Mucosa of descending colon (tissue), 3 donors: ENCODE data around the gene SALL4. TPM values are rescaled to one million over a fixed set of nuclear protein-coding genes. Genes with fewer than 3 reads are reported as not detected.

Experiments used
- ATAC-seq: fragments of 200-7000 bp; cut with Tn5 transposase; one replicate; pipeline ENCODE4 v1.9.1; 2020; ENCODE audit warnings: mild to moderate bottlenecking, moderate library complexity
- DNase-seq, 3 donors: peaks; one replicate each; pipeline ENCODE4 v3.0.0-alpha.2; 2020
- H3K36me3 ChIP-seq: fragments of 200-600 bp; one replicate; pipeline ENCODE4 v1.8.0; 2021; ENCODE audit warnings: low read depth, mild to moderate bottlenecking
- H3K4me1 ChIP-seq: fragments of 200-600 bp; one replicate; pipeline ENCODE4 v1.8.0; 2021; ENCODE audit warnings: low read depth, mild to moderate bottlenecking
- H3K4me3 ChIP-seq: fragments of 200-600 bp; one replicate; pipeline ENCODE4 v1.8.0; 2021; ENCODE audit warnings: mild to moderate bottlenecking
- H3K9me3 ChIP-seq: fragments of 200-600 bp; one replicate; pipeline ENCODE4 v1.8.0; 2021; ENCODE audit warnings: mild to moderate bottlenecking
- intact Hi-C, 2 donors: fragments of 100-400 bp; cut with DNase I in 1 of 2; cut with micrococcal nuclease in 1 of 2; formaldehyde crosslinking; loops; one replicate each; pipeline versions ENCODE4 v1.11.0 to v1.11.1; 2022; cut with DNase I, micrococcal nuclease
- total RNA-seq, 3 donors: library from RNA; stranded (reverse); fragmentation: NEBNext Ultra II Directional in 2 of 3; extraction: Animal tissue kit (Norgen Biotek cat#: 25700) in 2 of 3; gene quantifications; one replicate each; pipeline versions ENCODE4 v1.2.1 to v1.2.4, GENCODE V29; 2021 to 2023
- TF ChIP-seq, protein P1 (sequence below): fragments of 200-600 bp; IDR thresholded peaks from one replicate; pipeline ENCODE4 v1.8.0; 2022; ENCODE audit warnings: antibody characterized with exemption, mild to moderate bottlenecking
- donor health status: DM: no; HTN: no; CAD: no; lungs with moderate emphysema.
- donor health status: DM: no; HTN: no; CAD: no.
- donor health status: DM: no; HTN: yes; CAD: no.

SALL4 gene
- total RNA-seq, 3 donors from 2014 or later = 0.05 to 0.41 TPM; not detected in 1

GRCh38 chr20:51735728-51736600, 66.4 kb downstream of the SALL4 start:
- Histone ChIP-seq H3K36me3 (no peaks in the 10 kb centered on the region), H3K4me3 (no peak overlapping the region), H3K4me1 (peaks cover 11% of the 10 kb centered on the region), H3K9me3 (no peaks in the 10 kb centered on the region)
- intact Hi-C loops = no loop called here
- ATAC-seq (peak; percentile 88), DNase-seq (peak; percentile 66 to 75 (median 71))
- TF ChIP-seq, protein P1, sequence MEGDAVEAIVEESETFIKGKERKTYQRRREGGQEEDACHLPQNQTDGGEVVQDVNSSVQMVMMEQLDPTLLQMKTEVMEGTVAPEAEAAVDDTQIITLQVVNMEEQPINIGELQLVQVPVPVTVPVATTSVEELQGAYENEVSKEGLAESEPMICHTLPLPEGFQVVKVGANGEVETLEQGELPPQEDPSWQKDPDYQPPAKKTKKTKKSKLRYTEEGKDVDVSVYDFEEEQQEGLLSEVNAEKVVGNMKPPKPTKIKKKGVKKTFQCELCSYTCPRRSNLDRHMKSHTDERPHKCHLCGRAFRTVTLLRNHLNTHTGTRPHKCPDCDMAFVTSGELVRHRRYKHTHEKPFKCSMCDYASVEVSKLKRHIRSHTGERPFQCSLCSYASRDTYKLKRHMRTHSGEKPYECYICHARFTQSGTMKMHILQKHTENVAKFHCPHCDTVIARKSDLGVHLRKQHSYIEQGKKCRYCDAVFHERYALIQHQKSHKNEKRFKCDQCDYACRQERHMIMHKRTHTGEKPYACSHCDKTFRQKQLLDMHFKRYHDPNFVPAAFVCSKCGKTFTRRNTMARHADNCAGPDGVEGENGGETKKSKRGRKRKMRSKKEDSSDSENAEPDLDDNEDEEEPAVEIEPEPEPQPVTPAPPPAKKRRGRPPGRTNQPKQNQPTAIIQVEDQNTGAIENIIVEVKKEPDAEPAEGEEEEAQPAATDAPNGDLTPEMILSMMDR = no peak

GRCh38 chr20:51734876-51735720, 67.2 kb downstream of the SALL4 start:
- DNase-seq = no peak

GRCh38 chr20:51733070-51733469, 69.3 kb downstream of the SALL4 start:
- TF ChIP-seq, protein P1 = no peak
- ATAC-seq (peak; percentile 27), DNase-seq (no peak)
- Histone ChIP-seq H3K36me3 (no peaks in the 10 kb centered on the region), H3K9me3 (no peaks in the 10 kb centered on the region), H3K4me3 (no peak overlapping the region), H3K4me1 (peaks cover 11% of the 10 kb centered on the region)
- intact Hi-C loops = no loop called here

More at GRCh38 chr20:51734876-51735720, 67.2 kb downstream of the SALL4 start:
- Histone ChIP-seq H3K36me3 (no peaks in the 10 kb centered on the region), H3K4me3 (no peak overlapping the region), H3K9me3 (no peaks in the 10 kb centered on the region), H3K4me1 (peaks cover 11% of the 10 kb centered on the region)
- intact Hi-C loops = no loop called here
- TF ChIP-seq, protein P1 = no peak
- ATAC-seq = no peak

Other genes starting within 250 kb of the SALL4 start
- gene ATP9A, start 34.1 kb downstream of the SALL4 start, total RNA-seq = 100 to 1,000 TPM in 1 of 3 donors, 10 to 100 TPM in 2; 54.0 to 102 (median 59.4) TPM